Thyroid gland (tissue), 4 donors: ENCODE results near the gene ZER1.

ENCODE experiments used
- CTCF ChIP-seq, 6 experiments: fragments of 200-600 bp in 3 of 6; fragments of 450-650 bp in 3 of 6; sonication (generic) in 3 of 6; IDR thresholded peaks; one replicate each; pipeline ENCODE4 v1.5.1; 2016 to 2019; ENCODE audit warnings: antibody characterized with exemption in 6 of 6, mild to moderate bottlenecking in 2 of 6, inconsistent platforms in 1 of 6, moderate library complexity in 1 of 6
- POLR2A ChIP-seq, 2 donors: fragments of 450-650 bp; IDR thresholded peaks; one replicate each; pipeline ENCODE4 v1.6.1; 2017; ENCODE audit warnings: antibody characterized with exemption in 2 of 2, mild to moderate bottlenecking in 2 of 2, moderate library complexity in 1 of 2

DNA sequence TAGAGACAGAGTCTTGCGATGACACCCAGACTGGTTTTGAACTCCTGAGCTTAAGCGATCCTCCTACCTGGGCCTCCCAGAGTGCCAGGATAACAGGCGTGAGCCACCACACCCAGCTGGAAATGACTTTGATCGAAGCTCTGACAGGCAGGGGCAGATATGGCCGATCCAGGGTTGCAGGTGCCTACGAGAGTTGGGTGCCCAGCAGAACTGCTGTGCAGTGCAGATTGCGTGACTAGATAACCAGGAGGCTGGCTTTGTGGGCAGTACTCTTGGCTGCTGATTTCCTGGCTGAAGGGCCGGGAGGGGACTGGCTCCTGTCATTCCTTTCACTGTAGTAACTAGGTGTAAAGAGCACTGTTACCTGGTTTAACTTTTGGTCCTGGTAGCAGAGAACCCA is 27.2 kb upstream of the ZER1 start:
- TF ChIP-seq POLR2A (IDR thresholded peaks at IDR 0.05): no peak
- no peak for TF ChIP-seq CTCF (IDR thresholded peaks at IDR 0.05)
